OCI-LY3 (cell line): ENCODE measurements around the gene GRID1.

Source experiments
- H2AFZ ChIP-seq: fragments of 200-600, 300-600 bp; shearing (Covaris generic); 2 replicates; pipeline ENCODE4 v1.6.0; 2014; ENCODE audit warnings: antibody characterized with exemption, low read depth, low read length
- H3K27ac ChIP-seq: fragments of 200-600, 300-600 bp; sonication (generic); 2 replicates; pipeline ENCODE4 v1.5.1; 2014; ENCODE audit warnings: mild to moderate bottlenecking, low read length, moderate library complexity, mixed read lengths
- H3K27me3 ChIP-seq: fragments of 200-600, 300-600 bp; sonication (generic); 2 replicates; pipeline ENCODE4 v1.6.1; 2014; ENCODE audit warnings: low read depth, low read length, mixed read lengths
- H3K36me3 ChIP-seq: fragments of 200-600, 300-600 bp; sonication (generic); replicated peaks from 2 replicates; pipeline ENCODE3; 2014; ENCODE audit warnings: low read depth, low read length, mixed read lengths
- H3K4me1 ChIP-seq: fragments of 300-600, 200-600 bp; sonication (generic); 2 replicates; pipeline ENCODE4 v1.6.1; 2014; ENCODE audit warnings: low read length, mixed read lengths
- H3K4me2 ChIP-seq: fragments of 200-600, 300-600 bp; sonication (generic); 2 replicates; pipeline ENCODE4 v1.6.1; 2014; ENCODE audit warnings: low read length, mixed read lengths
- H3K4me3 ChIP-seq: fragments of 300-600, 200-600 bp; sonication (generic); 2 replicates; pipeline ENCODE4 v1.5.1; 2014; ENCODE audit warnings: antibody characterized with exemption, mild to moderate bottlenecking, low read length, moderate library complexity
- H3K79me2 ChIP-seq: fragments of 300-600, 200-600 bp; shearing (Covaris generic); 2 replicates; pipeline ENCODE4 v1.6.1; 2014; ENCODE audit warnings: mild to moderate bottlenecking, low read length, mixed read lengths
- H3K9ac ChIP-seq: fragments of 300-600, 200-600 bp; shearing (Covaris generic); 2 replicates; pipeline ENCODE4 v1.6.0; 2014; ENCODE audit warnings: mild to moderate bottlenecking, low read length, moderate library complexity
- H3K9me3 ChIP-seq: fragments of 200-600, 300-600 bp; shearing (Covaris generic); 2 replicates; pipeline ENCODE4 v1.6.1; 2014; ENCODE audit warnings: low read length, mixed read lengths; ENCODE audit not compliant: insufficient read depth
- H4K20me1 ChIP-seq: fragments of 200-600, 300-600 bp; sonication (generic); 2 replicates; pipeline ENCODE4 v1.6.1; 2016; ENCODE audit warnings: low read length, mixed read lengths; ENCODE audit not compliant: insufficient read depth
- EZH2phosphoT487 ChIP-seq: fragments of 200-600 bp; shearing (Covaris generic); IDR thresholded peaks from 2 replicates; pipeline ENCODE4 v1.6.1; 2018; ENCODE audit warnings: antibody characterized with exemption, mixed run types, low read depth
- TF ChIP-seq, protein P1 (sequence below): fragments of 200-600, 300-600 bp; sonication (generic); IDR thresholded peaks from 2 replicates; pipeline ENCODE4 v1.5.1; 2014; ENCODE audit warnings: antibody characterized with exemption, low read length, low read depth

The GRID1 gene

DNA sequence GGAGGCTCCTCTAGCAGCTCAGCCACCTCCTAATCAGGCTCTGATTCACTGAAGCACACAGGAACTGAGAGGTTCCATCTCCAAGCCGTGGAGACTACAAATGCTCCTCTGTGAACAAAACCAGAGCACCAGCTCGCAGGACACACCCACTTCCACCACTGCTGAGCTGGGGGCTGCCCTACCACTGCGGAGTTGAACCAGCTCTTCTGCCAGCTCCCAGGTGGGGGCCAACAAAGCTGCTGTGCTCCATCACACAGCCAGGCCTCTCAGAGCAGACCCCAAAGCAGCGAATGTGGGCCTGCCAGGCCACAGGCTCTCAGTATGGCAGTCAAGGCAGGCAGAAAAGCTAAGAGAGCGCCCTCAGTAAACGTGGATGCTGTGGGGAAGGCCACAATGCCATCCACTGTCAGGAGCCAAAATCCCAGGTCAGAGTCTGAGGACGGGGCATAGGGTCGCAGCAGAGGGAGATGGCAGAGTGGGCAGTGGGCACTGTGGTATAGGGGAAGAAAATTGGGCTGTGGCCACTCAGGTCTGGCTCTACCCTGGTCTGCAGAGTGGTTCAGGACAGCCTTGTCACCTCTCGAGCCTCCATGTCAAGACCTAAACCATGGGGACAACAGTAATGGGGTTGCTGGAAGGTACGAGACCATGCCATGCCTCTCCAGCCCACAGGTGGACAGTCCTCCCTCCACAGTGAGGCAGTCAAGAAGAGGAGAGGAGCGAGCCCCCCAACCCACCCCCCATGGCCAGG lies 82.1 kb downstream of the GRID1 start:
- no peak overlapping the region for H3K9ac ChIP-seq
- H3K4me1 ChIP-seq, result peaks cover 34% of the 10 kb centered on the region
- H4K20me1 ChIP-seq, result no peaks in the 10 kb centered on the region
- no peak overlapping the region for H3K27ac ChIP-seq
- H2AFZ ChIP-seq, result no peak overlapping the region
- H3K79me2 ChIP-seq, result no peaks in the 10 kb centered on the region
- no peaks in the 10 kb centered on the region for H3K36me3 ChIP-seq
- H3K4me3 ChIP-seq, result no peak overlapping the region
- H3K27me3 ChIP-seq, result no peaks in the 10 kb centered on the region
- TF ChIP-seq EZH2phosphoT487, result no peak
- TF ChIP-seq, protein P1, sequence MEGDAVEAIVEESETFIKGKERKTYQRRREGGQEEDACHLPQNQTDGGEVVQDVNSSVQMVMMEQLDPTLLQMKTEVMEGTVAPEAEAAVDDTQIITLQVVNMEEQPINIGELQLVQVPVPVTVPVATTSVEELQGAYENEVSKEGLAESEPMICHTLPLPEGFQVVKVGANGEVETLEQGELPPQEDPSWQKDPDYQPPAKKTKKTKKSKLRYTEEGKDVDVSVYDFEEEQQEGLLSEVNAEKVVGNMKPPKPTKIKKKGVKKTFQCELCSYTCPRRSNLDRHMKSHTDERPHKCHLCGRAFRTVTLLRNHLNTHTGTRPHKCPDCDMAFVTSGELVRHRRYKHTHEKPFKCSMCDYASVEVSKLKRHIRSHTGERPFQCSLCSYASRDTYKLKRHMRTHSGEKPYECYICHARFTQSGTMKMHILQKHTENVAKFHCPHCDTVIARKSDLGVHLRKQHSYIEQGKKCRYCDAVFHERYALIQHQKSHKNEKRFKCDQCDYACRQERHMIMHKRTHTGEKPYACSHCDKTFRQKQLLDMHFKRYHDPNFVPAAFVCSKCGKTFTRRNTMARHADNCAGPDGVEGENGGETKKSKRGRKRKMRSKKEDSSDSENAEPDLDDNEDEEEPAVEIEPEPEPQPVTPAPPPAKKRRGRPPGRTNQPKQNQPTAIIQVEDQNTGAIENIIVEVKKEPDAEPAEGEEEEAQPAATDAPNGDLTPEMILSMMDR, result no peak
- H3K4me2 ChIP-seq, result no peak overlapping the region
- no peaks in the 10 kb centered on the region for H3K9me3 ChIP-seq

DNA sequence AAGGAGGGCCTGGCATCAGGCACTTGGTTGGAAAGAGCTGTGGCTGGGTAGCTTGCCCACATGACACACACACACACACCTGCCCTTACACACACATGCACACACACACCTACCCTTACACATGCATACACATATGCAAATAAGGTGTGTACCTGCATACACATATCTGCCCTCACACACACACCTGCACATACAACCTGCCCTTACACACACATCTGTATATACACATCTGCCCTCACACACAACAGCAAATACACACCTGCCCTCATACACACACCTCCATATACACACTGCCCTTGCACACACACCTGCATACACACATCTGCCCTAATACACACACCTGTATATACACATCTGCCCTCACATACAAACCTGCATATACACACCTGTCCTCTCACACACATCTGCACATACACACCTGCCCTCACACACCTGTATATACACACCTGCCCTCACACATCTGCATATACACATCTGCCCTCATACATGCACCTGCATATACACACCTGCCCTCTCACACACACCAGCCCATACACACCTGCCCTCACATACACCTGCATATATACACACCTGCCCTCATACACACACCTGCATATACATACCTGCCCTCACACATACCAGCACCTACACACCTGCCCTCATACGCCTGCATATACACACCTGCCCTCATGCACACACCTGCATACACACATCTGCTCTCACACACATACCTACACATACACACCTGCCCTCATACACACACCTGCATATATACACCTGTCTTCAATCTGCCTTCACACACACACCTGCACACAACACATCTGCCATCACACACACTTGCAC lies 82.9 kb downstream of the GRID1 start:
- Histone ChIP-seq H3K4me2 (no peak overlapping the region), H2AFZ (no peak overlapping the region), H3K27ac (no peak overlapping the region), H4K20me1 (no peaks in the 10 kb centered on the region), H3K4me1 (peaks cover 27% of the 10 kb centered on the region), H3K79me2 (no peaks in the 10 kb centered on the region), H3K9me3 (no peaks in the 10 kb centered on the region), H3K36me3 (no peaks in the 10 kb centered on the region), H3K4me3 (no peak overlapping the region), H3K9ac (no peak overlapping the region), H3K27me3 (no peaks in the 10 kb centered on the region)
- TF ChIP-seq, protein P1, result no peak
- TF ChIP-seq EZH2phosphoT487, result no peak

DNA sequence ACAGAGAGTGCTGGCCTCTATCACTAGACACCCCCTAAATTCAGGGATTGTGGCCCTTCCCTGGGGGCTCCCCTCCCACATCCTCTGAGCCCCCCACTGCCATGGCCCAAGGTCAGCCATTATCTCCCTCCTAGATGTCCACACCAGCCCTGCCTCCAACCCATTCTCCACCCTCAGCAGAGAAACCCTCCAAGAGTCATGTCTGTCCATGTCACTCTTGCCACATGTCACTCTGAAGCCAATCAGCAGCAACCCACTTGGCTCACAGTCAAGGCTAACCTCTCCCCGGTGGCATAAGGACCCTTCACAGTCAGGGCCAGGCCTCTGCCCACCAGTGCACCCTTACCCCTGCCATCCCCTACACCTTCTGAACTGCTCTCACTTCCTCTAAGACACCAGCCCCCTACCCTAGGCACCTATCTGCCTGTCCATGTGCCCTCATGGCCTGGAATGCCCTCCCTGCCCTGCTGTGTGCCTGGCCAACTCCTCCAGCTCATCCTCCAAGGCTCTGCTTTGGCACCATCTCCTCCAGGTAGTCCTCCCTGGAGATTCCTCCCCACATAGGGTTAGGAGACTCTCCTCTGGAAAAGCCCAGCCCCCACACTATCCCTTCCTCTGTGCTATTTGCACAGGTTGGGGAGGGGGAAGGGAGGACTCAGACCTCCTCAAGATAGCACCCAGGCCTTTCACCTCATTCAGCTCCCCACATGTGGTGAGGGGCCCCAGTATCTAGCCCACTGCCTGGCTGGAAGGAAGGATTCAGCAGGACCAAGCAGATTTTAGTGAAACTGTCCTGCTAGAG lies 83.7 kb downstream of the GRID1 start:
- H3K4me1 ChIP-seq, result peaks cover 19% of the 10 kb centered on the region
- H3K9me3 ChIP-seq, result no peaks in the 10 kb centered on the region
- no peak overlapping the region for H3K9ac ChIP-seq
- H3K27me3 ChIP-seq, result no peaks in the 10 kb centered on the region
- no peak overlapping the region for H2AFZ ChIP-seq
- H4K20me1 ChIP-seq, result no peaks in the 10 kb centered on the region
- H3K36me3 ChIP-seq, result no peaks in the 10 kb centered on the region
- no peaks in the 10 kb centered on the region for H3K79me2 ChIP-seq
- TF ChIP-seq EZH2phosphoT487, result no peak
- TF ChIP-seq, protein P1, result no peak
- no peak overlapping the region for H3K4me2 ChIP-seq
- H3K4me3 ChIP-seq, result no peak overlapping the region
- H3K27ac ChIP-seq, result no peak overlapping the region

DNA sequence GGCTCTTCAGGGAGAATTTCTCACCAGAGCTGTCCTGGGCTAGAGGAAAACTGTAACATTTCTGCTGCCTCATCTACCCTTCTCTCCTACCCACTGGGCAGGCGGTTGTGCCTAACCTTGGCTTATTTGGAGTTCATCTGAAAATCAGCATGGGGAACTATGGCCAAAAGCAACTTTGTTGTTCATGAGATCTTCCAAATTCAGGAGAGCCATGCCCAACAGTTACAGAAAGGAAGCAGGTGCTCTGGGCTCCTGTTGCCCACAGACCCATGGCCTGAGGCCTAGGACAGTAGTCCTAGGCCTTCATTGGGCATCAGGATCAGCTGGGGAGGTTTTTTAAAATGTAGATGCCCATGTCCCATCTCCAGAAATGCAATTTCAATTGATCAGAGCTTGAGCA lies 85.2 kb downstream of the GRID1 start:
- Histone ChIP-seq H3K4me1 (peaks cover 4% of the 10 kb centered on the region), H3K36me3 (no peaks in the 10 kb centered on the region), H3K79me2 (no peaks in the 10 kb centered on the region), H3K4me2 (no peak overlapping the region), H3K27me3 (no peaks in the 10 kb centered on the region), H3K9ac (no peak overlapping the region), H3K9me3 (no peaks in the 10 kb centered on the region), H3K27ac (no peak overlapping the region), H4K20me1 (no peaks in the 10 kb centered on the region), H2AFZ (no peak overlapping the region), H3K4me3 (no peak overlapping the region)
- TF ChIP-seq, protein P1, result no peak
- TF ChIP-seq EZH2phosphoT487, result no peak
